ENCODE data around the gene WDR11.
"Not testable (repeated sequence)": the region's sequence is repeated elsewhere in the genome, so short reads cannot be mapped to it uniquely, and the experiment has no call there.

DNA sequence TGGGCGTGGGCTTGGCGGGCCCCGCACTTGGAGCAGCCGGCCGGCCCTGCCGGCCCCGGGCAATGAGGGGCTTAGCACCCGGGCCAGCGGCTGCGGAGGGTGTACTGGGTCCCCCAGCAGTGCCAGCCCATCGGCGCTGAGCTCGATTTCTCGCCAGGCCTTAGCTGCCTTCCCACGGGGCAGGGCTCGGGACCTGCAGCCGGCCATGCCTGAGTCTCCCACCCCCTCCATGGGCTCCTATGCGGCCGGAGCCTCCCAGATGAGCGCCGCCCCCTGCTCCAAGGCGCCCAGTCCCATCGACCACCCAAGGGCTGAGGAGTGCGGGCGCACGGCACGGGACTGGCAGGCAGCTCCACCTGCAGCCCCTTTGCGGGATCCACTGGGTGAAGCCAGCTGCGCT, 72.7 kb downstream of the WDR11 start:
- TF ChIP-seq, protein P1, sequence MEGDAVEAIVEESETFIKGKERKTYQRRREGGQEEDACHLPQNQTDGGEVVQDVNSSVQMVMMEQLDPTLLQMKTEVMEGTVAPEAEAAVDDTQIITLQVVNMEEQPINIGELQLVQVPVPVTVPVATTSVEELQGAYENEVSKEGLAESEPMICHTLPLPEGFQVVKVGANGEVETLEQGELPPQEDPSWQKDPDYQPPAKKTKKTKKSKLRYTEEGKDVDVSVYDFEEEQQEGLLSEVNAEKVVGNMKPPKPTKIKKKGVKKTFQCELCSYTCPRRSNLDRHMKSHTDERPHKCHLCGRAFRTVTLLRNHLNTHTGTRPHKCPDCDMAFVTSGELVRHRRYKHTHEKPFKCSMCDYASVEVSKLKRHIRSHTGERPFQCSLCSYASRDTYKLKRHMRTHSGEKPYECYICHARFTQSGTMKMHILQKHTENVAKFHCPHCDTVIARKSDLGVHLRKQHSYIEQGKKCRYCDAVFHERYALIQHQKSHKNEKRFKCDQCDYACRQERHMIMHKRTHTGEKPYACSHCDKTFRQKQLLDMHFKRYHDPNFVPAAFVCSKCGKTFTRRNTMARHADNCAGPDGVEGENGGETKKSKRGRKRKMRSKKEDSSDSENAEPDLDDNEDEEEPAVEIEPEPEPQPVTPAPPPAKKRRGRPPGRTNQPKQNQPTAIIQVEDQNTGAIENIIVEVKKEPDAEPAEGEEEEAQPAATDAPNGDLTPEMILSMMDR (IDR thresholded peaks at IDR 0.05; ENCODE audit: low read depth, low read length, poor library complexity, severe bottlenecking) = not testable (repeated sequence)
- TF ChIP-seq EZH2phosphoT487 (IDR thresholded peaks at IDR 0.05; ENCODE audit: borderline replicate concordance, low read length) = not testable (repeated sequence)
